B cell (primary cell): ENCODE data around the gene OR10H4. TPM values are rescaled to one million over a fixed set of nuclear protein-coding genes. Genes with fewer than 3 reads are reported as not detected.

Source experiments
- ATAC-seq: fragments of 200-7000 bp; cut with Tn5 transposase; one replicate; pipeline ENCODE4 v1.10.0; 2021; ENCODE audit warnings: low read depth, mild to moderate bottlenecking, moderate number of reproducible peaks, moderate library complexity
- CTCF ChIA-PET: fragments of 350-600 bp; sonication (Branson Sonifier 250); formaldehyde crosslinking; loops from one replicate; lab custom pipeline; 2021; ENCODE audit warnings: antibody characterized with exemption, inconsistent platforms; lab: Charles Lee
- POLR2A ChIA-PET: fragments of 350-600 bp; sonication (Branson Sonifier 250); formaldehyde crosslinking; loops from one replicate; lab custom pipeline; 2021; ENCODE audit warnings: antibody characterized with exemption; lab: Charles Lee
- DNase-seq: peaks from one replicate; pipeline ENCODE4 v3.0.0; 2013
- H2AFZ ChIP-seq: 2 replicates; pipeline ENCODE4 v1.6.1; 2012; ENCODE audit warnings: mild to moderate bottlenecking, low read depth, low read length; ENCODE audit not compliant: insufficient read depth, poor library complexity, severe bottlenecking
- H3K27ac ChIP-seq, 2 donors: 1 replicate in 1 of 2; 2 replicates in 1 of 2; pipeline ENCODE4 v1.5.1; 2012 to 2013; ENCODE audit warnings: low read length in 2 of 2, mild to moderate bottlenecking in 2 of 2, moderate library complexity in 1 of 2
- H3K27me3 ChIP-seq, 4 experiments: fragments of 200-600 bp in 1 of 4; sonication (generic) in 1 of 4; replicated peaks in 1 of 4; 1 replicate in 2 of 4; 2 replicates in 2 of 4; pipeline versions ENCODE4 v1.6.1 to v1.7.0; 2013 to 2016; ENCODE audit warnings: low read length in 3 of 4, mild to moderate bottlenecking in 2 of 4, mixed read lengths in 1 of 4, moderate library complexity in 1 of 4; ENCODE audit not compliant: insufficient read depth in 4 of 4, control insufficient read depth in 3 of 4; ENCODE audit errors: control extremely low read depth in 1 of 4
- H3K36me3 ChIP-seq, 2 experiments: replicated peaks in 1 of 2; 1 replicate in 1 of 2; 2 replicates in 1 of 2; pipeline versions ENCODE4 v1.6.1 to v1.7.1; 2013; ENCODE audit warnings: low read length in 1 of 2; ENCODE audit not compliant: insufficient read depth in 2 of 2, control insufficient read depth in 1 of 2; ENCODE audit errors: control extremely low read depth in 1 of 2, extremely low read depth in 1 of 2
- H3K4me1 ChIP-seq, 2 donors: fragments of 200-600 bp in 1 of 2; sonication (generic) in 1 of 2; 1 replicate in 1 of 2; 2 replicates in 1 of 2; pipeline versions ENCODE4 v1.5.1 to v1.6.1; 2013 to 2017; ENCODE audit warnings: low read length in 2 of 2; ENCODE audit not compliant: control insufficient read depth in 2 of 2, insufficient read depth in 2 of 2
- H3K4me2 ChIP-seq: replicated peaks from 2 replicates; pipeline ENCODE3; 2012; ENCODE audit warnings: mild to moderate bottlenecking, low read depth, low read length; ENCODE audit not compliant: poor library complexity, severe bottlenecking
- H3K4me3 ChIP-seq, 5 experiments: fragments of 200-600 bp in 1 of 5; sonication (generic) in 1 of 5; 1 replicate in 3 of 5; 2 replicates in 2 of 5; pipeline versions ENCODE4 v1.5.1 to v1.7.0; 2011 to 2016; ENCODE audit warnings: low read length in 4 of 5, mild to moderate bottlenecking in 4 of 5, low read depth in 2 of 5, control low read depth in 1 of 5, moderate library complexity in 1 of 5; ENCODE audit not compliant: insufficient read depth in 1 of 5; ENCODE audit errors: control extremely low read depth in 1 of 5, extremely low read depth in 1 of 5
- H3K79me2 ChIP-seq: fragments of 200-600 bp; sonication (generic); one replicate; pipeline ENCODE4 v1.6.0; 2016; ENCODE audit warnings: low read length; ENCODE audit not compliant: control insufficient read depth, insufficient read depth
- H3K9ac ChIP-seq: fragments of 200-600 bp; sonication (generic); 2 replicates; pipeline ENCODE4 v1.6.1; 2017; ENCODE audit warnings: mild to moderate bottlenecking, low read length, moderate library complexity
- H3K9me3 ChIP-seq, 3 donors: one replicate each; pipeline versions ENCODE4 v1.6.1 to v1.7.1; 2013; ENCODE audit warnings: low read length in 2 of 3; ENCODE audit not compliant: control insufficient read depth in 2 of 3, insufficient read depth in 1 of 3; ENCODE audit errors: control extremely low read depth in 1 of 3
- H4K20me1 ChIP-seq: 2 replicates; pipeline ENCODE4 v1.6.0; 2012; ENCODE audit warnings: mild to moderate bottlenecking, low read length; ENCODE audit not compliant: insufficient read depth, control insufficient read depth, poor library complexity, severe bottlenecking
- H3K27ac Mint-ChIP-seq: one replicate; pipeline ENCODE4 v1.8.0; 2021; ENCODE audit warnings: mixed read lengths
- H3K27me3 Mint-ChIP-seq: one replicate; pipeline ENCODE4 v1.8.0; 2021; ENCODE audit warnings: mixed read lengths
- H3K4me1 Mint-ChIP-seq: one replicate; pipeline ENCODE4 v1.8.0; 2021; ENCODE audit warnings: mixed read lengths
- H3K4me3 Mint-ChIP-seq: one replicate; pipeline ENCODE4 v1.8.0; 2021; ENCODE audit warnings: mixed read lengths
- H3K9me3 Mint-ChIP-seq: one replicate; pipeline ENCODE4 v1.8.0; 2022; ENCODE audit warnings: mixed read lengths; ENCODE audit not compliant: insufficient read depth
- CTCF ChIP-seq: fragments of 200-600 bp; IDR thresholded peaks from one replicate; pipeline ENCODE4 v1.8.0; 2022; ENCODE audit warnings: antibody characterized with exemption, mild to moderate bottlenecking
- EZH2 ChIP-seq: IDR thresholded peaks from 2 replicates; pipeline ENCODE4 v1.6.1; 2012; ENCODE audit warnings: borderline replicate concordance, low read depth, mild to moderate bottlenecking, moderate library complexity, low read length; ENCODE audit not compliant: insufficient read depth, poor library complexity, severe bottlenecking
- WGBS: methylation state at CpG from one replicate; pipeline ENCODE4 v1.1.5; 2013; ENCODE audit warnings: missing lambda C conversion rate; ENCODE audit not compliant: insufficient coverage; 5-methylcytosine and 5-hydroxymethylcytosine counted together
- intact Hi-C: fragments of 100-400 bp; cut with micrococcal nuclease; formaldehyde crosslinking; loops from one replicate; pipeline ENCODE4 v1.10.0; 2022
- polyA plus RNA-seq: library from polyadenylated mRNA; depleted of rRNA; stranded (reverse); fragments of >200 nt; gene quantifications from 2 replicates; pipeline ENCODE4 v1.2.3, GENCODE V29; 2012
- total RNA-seq, 2 donors: library from RNA; stranded (reverse); fragments of 120-200 nt in 1 of 2; gene quantifications; 1 replicate in 1 of 2; 2 replicates in 1 of 2; pipeline versions ENCODE4 v1.2.3 to v1.2.4, GENCODE V29; 2013 to 2022

Gene OR10H4
- total and polyA plus RNA-seq, 2 donors (not counting 1 experiment from before 2014, with no cell fraction given), result not detected

- Histone ChIP-seq H2AFZ (no peak overlapping the region), H3K36me3 (no peaks in the 10 kb centered on the region), H3K9me3 (peaks cover 0 to 3% (median 0%) of the 10 kb centered on the region in 3 donors), H3K79me2 (no peaks in the 10 kb centered on the region), H3K4me1 (no peaks in the 10 kb centered on the region), H3K27me3 (peaks cover 0 to 29% (median 8%) of the 10 kb centered on the region in 4 experiments), H3K27ac (no peak overlapping the region), H3K4me3 (no peak overlapping the region), H3K9ac (no peak overlapping the region), H3K4me2 (no peak overlapping the region), H4K20me1 (no peaks in the 10 kb centered on the region)
- Mint-ChIP-seq H3K27me3 (peaks cover 47% of the 10 kb centered on the region), H3K27ac (no peak overlapping the region), H3K4me3 (no peak overlapping the region), H3K4me1 (peaks cover 4% of the 10 kb centered on the region), H3K9me3 (no peaks in the 10 kb centered on the region)
- ChIA-PET CTCF (no interaction called here), POLR2A (no interaction called here)
- intact Hi-C loops, result no loop called here
- TF ChIP-seq CTCF (no peak), EZH2 (no peak)
- no peak for DNase-seq
- no peak for ATAC-seq
Measured at GRCh38 chr19:15905026-15905425, 43.8 kb upstream of the OR10H4 start.

- no peak for TF ChIP-seq EZH2
- TF ChIP-seq CTCF, result no peak
- no peak overlapping the region for H3K27ac ChIP-seq
- CTCF ChIA-PET, result no interaction called here
- ATAC-seq, result no peak
- 3% methylated on average over 40 of the region's 44 CpGs for whole genome bisulfite sequencing
- no peak overlapping the region for H3K9ac ChIP-seq
- Mint-ChIP-seq H3K27me3 (peaks cover 52% of the 10 kb centered on the region), H3K4me1 (peaks cover 1% of the 10 kb centered on the region), H3K27ac (no peak overlapping the region), H3K9me3 (peaks cover 4% of the 10 kb centered on the region), H3K4me3 (no peak overlapping the region)
- H4K20me1 ChIP-seq, result no peaks in the 10 kb centered on the region
- no peak overlapping the region for H2AFZ ChIP-seq
- peaks cover 0 to 28% (median 23%) of the 10 kb centered on the region in 4 experiments for H3K27me3 ChIP-seq
- no peaks in the 10 kb centered on the region for H3K4me1 ChIP-seq
- peaks cover 2 to 16% (median 9%) of the 10 kb centered on the region in 3 donors for H3K9me3 ChIP-seq
- no peak overlapping the region for H3K4me3 ChIP-seq
- POLR2A ChIA-PET, result no interaction called here
- no peak for DNase-seq
- no peaks in the 10 kb centered on the region for H3K36me3 ChIP-seq
- intact Hi-C loops, result no loop called here
- no peak overlapping the region for H3K4me2 ChIP-seq
- no peaks in the 10 kb centered on the region for H3K79me2 ChIP-seq
Measured at GRCh38 chr19:15911599-15912235, 37.1 kb upstream of the OR10H4 start.
